ENCODE results near the gene ZBTB20. TPM values are rescaled to one million over a fixed set of nuclear protein-coding genes. Genes with fewer than 3 reads are reported as not detected.

The ZBTB20 gene
- total RNA-seq, 2 experiments from 2014 or later = 11.0 to 11.4 TPM

DNA sequence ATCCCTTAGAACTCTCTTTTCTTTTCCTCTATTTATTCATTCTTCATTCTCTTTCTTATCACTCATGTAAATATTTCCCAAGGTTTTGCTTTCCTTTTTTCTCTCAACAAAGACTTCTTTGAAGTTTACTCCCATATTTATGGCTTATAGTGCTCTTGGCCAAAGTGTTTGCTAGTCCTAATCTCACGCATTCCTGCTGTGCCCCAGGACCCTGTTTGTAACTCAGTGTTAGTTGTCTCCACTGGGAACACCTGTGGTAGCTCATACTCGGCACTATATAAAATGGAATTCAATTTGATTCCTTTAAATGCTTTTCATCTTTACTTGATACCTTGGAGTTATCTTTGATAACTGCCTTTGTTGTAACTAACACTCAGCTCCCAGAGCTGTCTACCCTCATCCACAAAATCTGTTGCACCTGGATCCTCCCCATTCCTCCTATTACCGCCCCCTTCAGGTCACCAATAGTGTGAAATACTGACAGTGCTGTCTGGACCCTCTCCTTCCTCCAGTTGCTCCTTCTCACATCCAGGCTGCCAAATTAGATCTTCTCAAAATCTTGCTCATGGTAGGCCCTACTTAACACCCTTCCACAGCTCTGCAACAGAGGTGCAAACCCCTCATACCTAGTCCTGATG is 776.4 kb downstream of the ZBTB20 start:
- H3K9me3 Mint-ChIP-seq = no peaks in the 10 kb centered on the region
- H3K4me3 Mint-ChIP-seq = no peak overlapping the region
- no peak for DNase-seq
- no peak overlapping the region for H3K27ac Mint-ChIP-seq
- H3K36me3 Mint-ChIP-seq (ENCODE audit: low read depth) = no peaks in the 10 kb centered on the region
- H3K27me3 Mint-ChIP-seq = no peaks in the 10 kb centered on the region
- POLR2A ChIA-PET = no interaction called here
- CTCF ChIA-PET = interaction anchor here (0.8 kb wide), 1 partner anchor 29 kb away, joined by 4 read pairs; no protein-coding TSS in a partner anchor
- no peaks in the 10 kb centered on the region for H3K4me1 Mint-ChIP-seq

DNA sequence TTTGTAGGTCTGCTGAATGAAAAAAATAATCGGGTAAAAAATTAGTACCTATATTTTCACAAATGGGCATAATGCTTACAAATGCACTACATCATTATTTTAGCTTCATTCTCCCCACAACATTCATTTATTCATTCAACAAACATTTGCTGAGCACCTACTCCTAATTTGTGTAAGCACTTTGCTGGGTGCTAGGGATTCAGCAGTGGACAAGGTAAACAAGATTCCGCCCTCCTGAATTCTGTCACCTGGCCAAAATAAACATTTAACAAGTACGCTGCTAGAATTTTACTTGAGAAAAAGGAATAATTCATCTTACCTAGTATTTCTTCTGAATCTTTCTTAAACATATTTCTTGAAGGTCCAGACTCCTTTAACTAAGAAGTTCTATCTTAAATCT is 781.2 kb downstream of the ZBTB20 start:
- Mint-ChIP-seq H3K27ac (no peak overlapping the region), H3K27me3 (no peaks in the 10 kb centered on the region), H3K9me3 (no peaks in the 10 kb centered on the region), H3K4me1 (no peaks in the 10 kb centered on the region), H3K4me3 (no peak overlapping the region), H3K36me3 (ENCODE audit: low read depth) (no peaks in the 10 kb centered on the region)
- DNase-seq = no peak
- ChIA-PET CTCF (interaction anchor here (0.5 to 2.6 kb wide), 5 partner anchors 10 to 1419 kb away, joined by 3 to 8 read pairs (median 4); no protein-coding TSS in a partner anchor), POLR2A (no interaction called here)

- no peaks in the 10 kb centered on the region for H3K4me1 Mint-ChIP-seq
- ChIA-PET POLR2A (no interaction called here), CTCF (interaction anchor here (0.6 to 2.6 kb wide), 6 partner anchors 11 to 1420 kb away, joined by 3 to 8 read pairs (median 4); no protein-coding TSS in a partner anchor)
- no peaks in the 10 kb centered on the region for H3K9me3 Mint-ChIP-seq
- H3K36me3 Mint-ChIP-seq (ENCODE audit: low read depth) = no peaks in the 10 kb centered on the region
- no peak overlapping the region for H3K27ac Mint-ChIP-seq
- DNase-seq = no peak
- H3K27me3 Mint-ChIP-seq = no peaks in the 10 kb centered on the region
- no peak overlapping the region for H3K4me3 Mint-ChIP-seq
Measured at GRCh38 chr3:114364806-114365654, 782.1 kb downstream of the ZBTB20 start.

GRCh38 chr3:114363554-114364202 is 783.4 kb downstream of the ZBTB20 start:
- Mint-ChIP-seq H3K27ac (no peak overlapping the region), H3K4me3 (no peak overlapping the region), H3K9me3 (no peaks in the 10 kb centered on the region), H3K4me1 (no peaks in the 10 kb centered on the region), H3K36me3 (ENCODE audit: low read depth) (no peaks in the 10 kb centered on the region), H3K27me3 (no peaks in the 10 kb centered on the region)
- ChIA-PET POLR2A (no interaction called here), CTCF (interaction anchor here (1.5 to 2.6 kb wide), 2 partner anchors 20 to 55 kb away, joined by 3 to 8 read pairs; no protein-coding TSS in a partner anchor)
- DNase-seq = no peak

- Mint-ChIP-seq H3K9me3 (no peaks in the 10 kb centered on the region), H3K4me1 (no peaks in the 10 kb centered on the region), H3K36me3 (ENCODE audit: low read depth) (no peaks in the 10 kb centered on the region), H3K4me3 (no peak overlapping the region), H3K27ac (no peak overlapping the region), H3K27me3 (no peaks in the 10 kb centered on the region)
- no peak for DNase-seq
- POLR2A ChIA-PET = no interaction called here
- CTCF ChIA-PET = interaction anchor here (1.0 to 1.2 kb wide), 2 partner anchors 21 to 34 kb away, joined by 3 to 6 read pairs; no protein-coding TSS in a partner anchor
Measured at GRCh38 chr3:114362815-114363214, 784.3 kb downstream of the ZBTB20 start.

DNA sequence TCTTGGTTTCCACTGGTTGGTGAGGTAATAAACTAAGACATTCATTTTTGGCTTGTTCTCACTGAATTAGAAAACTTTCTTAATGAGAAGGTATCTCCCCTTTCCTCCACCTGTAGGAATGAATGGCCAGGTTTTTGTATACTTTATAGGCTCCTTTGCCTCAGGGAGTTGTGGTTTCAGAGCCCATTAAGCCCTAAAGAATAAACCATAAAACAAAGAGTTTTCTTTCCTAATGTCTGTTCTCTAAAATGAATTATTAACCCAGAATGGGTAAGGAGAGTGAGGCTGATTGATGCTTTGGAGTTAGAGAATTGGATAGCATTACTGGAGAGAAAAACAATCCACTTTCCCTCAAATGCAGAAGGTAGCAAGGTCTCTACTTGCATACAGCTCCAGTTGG is 785.7 kb downstream of the ZBTB20 start:
- Mint-ChIP-seq H3K27ac (no peak overlapping the region), H3K27me3 (no peaks in the 10 kb centered on the region), H3K36me3 (ENCODE audit: low read depth) (no peaks in the 10 kb centered on the region), H3K4me3 (no peak overlapping the region), H3K4me1 (no peaks in the 10 kb centered on the region), H3K9me3 (no peaks in the 10 kb centered on the region)
- no peak for DNase-seq
- ChIA-PET POLR2A (no interaction called here), CTCF (interaction anchor here (1.2 kb wide), 1 partner anchor 22 kb away, joined by 6 read pairs; no protein-coding TSS in a partner anchor)

DNA sequence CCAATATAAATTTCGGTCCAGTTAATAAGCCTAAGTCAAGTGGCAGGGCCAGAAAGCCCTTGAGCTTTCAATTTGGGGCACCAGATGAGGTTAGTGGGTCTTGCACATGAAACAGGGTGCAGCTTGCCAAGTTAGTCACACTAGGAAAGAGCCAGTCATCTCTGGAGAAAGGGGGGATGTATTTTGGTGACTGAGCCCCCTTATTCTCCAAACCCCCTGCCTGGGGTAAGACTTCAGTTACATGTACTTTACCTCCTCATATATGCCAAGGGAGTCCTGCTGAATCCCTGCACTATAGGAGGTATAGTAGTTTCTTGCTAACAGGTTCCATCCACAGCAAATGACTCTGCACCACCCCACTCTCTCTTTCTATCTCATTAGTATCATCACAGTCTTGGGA is 790.6 kb downstream of the ZBTB20 start:
- ChIA-PET CTCF (no interaction called here), POLR2A (no interaction called here)
- no peak overlapping the region for H3K4me3 Mint-ChIP-seq
- no peaks in the 10 kb centered on the region for H3K27me3 Mint-ChIP-seq
- no peaks in the 10 kb centered on the region for H3K9me3 Mint-ChIP-seq
- DNase-seq = no peak
- H3K36me3 Mint-ChIP-seq (ENCODE audit: low read depth) = no peaks in the 10 kb centered on the region
- no peak overlapping the region for H3K27ac Mint-ChIP-seq
- no peaks in the 10 kb centered on the region for H3K4me1 Mint-ChIP-seq

- no peak for DNase-seq
- no peaks in the 10 kb centered on the region for H3K27me3 Mint-ChIP-seq
- no peaks in the 10 kb centered on the region for H3K36me3 Mint-ChIP-seq (ENCODE audit: low read depth)
- no peaks in the 10 kb centered on the region for H3K4me1 Mint-ChIP-seq
- POLR2A ChIA-PET = no interaction called here
- H3K27ac Mint-ChIP-seq = no peak overlapping the region
- H3K4me3 Mint-ChIP-seq = no peak overlapping the region
- H3K9me3 Mint-ChIP-seq = no peaks in the 10 kb centered on the region
- CTCF ChIA-PET = no interaction called here
Measured at GRCh38 chr3:114356066-114356465, 791.0 kb downstream of the ZBTB20 start.

DNA sequence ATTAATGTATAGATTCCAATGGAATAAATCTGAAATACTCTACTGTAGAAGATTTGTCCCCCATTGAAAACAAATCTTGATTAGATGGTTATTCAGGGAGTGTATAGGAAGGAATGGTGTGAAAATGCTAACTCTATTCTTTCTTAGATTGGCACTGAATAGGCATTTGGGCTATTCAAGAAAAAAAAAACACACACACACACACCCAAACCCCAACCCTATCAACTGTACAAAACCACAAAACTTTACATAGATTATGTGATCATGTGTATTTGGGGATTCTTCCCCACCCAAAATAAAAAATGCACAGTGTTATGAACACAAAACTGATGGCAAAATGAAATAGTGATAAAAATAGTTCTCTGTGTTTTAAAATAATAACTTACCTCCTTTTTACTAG is 791.4 kb downstream of the ZBTB20 start:
- DNase-seq = no peak
- ChIA-PET POLR2A (no interaction called here), CTCF (no interaction called here)
- Mint-ChIP-seq H3K27me3 (no peaks in the 10 kb centered on the region), H3K36me3 (ENCODE audit: low read depth) (no peaks in the 10 kb centered on the region), H3K9me3 (no peaks in the 10 kb centered on the region), H3K4me3 (no peak overlapping the region), H3K27ac (no peak overlapping the region), H3K4me1 (no peaks in the 10 kb centered on the region)

- CTCF ChIA-PET = interaction anchor here (1.7 kb wide), 1 partner anchor 28 kb away, joined by 4 read pairs; no protein-coding TSS in a partner anchor
- Mint-ChIP-seq H3K9me3 (no peaks in the 10 kb centered on the region), H3K4me1 (no peaks in the 10 kb centered on the region), H3K4me3 (no peak overlapping the region), H3K27ac (no peak overlapping the region), H3K27me3 (no peaks in the 10 kb centered on the region), H3K36me3 (ENCODE audit: low read depth) (no peaks in the 10 kb centered on the region)
- no peak for DNase-seq
- POLR2A ChIA-PET = no interaction called here
Measured at GRCh38 chr3:114351822-114352145, 795.3 kb downstream of the ZBTB20 start.

DNA sequence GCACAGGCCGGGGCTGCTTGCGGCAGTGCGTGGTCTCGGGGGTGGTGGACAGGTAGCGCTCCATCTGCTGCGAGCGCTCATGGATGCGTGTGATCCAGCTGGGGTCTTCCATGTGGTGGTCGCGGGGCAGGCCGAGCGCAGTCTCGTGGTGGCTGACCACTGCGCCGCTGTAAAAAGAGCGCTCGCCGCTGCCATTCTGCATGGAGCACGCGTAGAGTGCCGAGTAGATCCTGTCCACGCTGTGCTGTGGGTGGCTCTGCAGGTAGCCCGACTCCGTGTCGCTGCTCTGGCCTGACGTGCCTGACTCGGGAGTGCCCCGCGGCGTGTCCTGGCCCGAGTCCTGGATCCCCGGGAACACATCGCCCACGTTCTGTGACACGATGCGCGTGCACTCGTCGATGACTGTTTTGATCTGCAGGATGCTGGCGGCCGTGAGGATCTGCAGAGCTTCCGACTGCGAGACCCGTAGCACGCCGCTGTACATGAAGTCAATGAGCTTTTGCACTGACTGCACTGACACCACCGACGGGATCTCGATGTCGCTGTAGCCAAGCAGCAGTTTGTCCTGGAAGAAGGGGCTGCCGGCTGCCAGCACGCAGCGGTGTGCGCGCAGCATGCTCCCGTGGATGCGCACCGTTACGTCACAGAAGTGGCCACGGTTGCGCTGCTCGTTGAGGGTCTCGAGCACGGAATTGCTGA is 795.8 kb downstream of the ZBTB20 start:
- Mint-ChIP-seq H3K27ac (no peak overlapping the region), H3K4me1 (peaks cover under 1% of the 10 kb centered on the region), H3K36me3 (ENCODE audit: low read depth) (no peaks in the 10 kb centered on the region), H3K27me3 (no peaks in the 10 kb centered on the region), H3K4me3 (no peak overlapping the region), H3K9me3 (no peaks in the 10 kb centered on the region)
- no peak for DNase-seq
- CTCF ChIA-PET = interaction anchor here (1.7 kb wide), 1 partner anchor 27 kb away, joined by 4 read pairs; no protein-coding TSS in a partner anchor
- POLR2A ChIA-PET = no interaction called here

DNA sequence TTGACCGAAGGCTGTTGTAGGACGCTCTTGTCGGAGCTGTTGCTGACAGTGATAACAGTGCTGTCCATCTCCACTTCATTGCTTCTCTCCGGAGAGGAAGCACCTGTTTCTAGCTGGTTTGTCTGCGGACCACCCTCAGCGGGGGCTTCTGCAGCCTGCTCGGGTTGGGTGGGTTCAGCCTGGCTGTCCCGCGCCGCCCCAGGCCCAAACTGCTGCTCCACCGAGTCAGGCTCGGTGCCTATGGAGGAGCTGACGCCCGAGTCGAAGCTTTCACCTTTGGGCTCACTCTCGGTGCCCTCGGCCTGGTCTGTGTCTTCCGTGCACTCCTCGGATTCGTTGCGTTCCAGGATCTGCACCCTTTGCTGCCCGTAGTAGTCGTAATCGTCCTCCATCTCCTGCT is 796.4 kb downstream of the ZBTB20 start:
- peaks cover 4% of the 10 kb centered on the region for H3K4me1 Mint-ChIP-seq
- ChIA-PET CTCF (interaction anchor here (1.7 kb wide), 1 partner anchor 26 kb away, joined by 4 read pairs; no protein-coding TSS in a partner anchor), POLR2A (no interaction called here)
- DNase-seq = no peak
- H3K27me3 Mint-ChIP-seq = no peaks in the 10 kb centered on the region
- no peaks in the 10 kb centered on the region for H3K9me3 Mint-ChIP-seq
- H3K4me3 Mint-ChIP-seq = no peak overlapping the region
- no peaks in the 10 kb centered on the region for H3K36me3 Mint-ChIP-seq (ENCODE audit: low read depth)
- no peak overlapping the region for H3K27ac Mint-ChIP-seq

DNA sequence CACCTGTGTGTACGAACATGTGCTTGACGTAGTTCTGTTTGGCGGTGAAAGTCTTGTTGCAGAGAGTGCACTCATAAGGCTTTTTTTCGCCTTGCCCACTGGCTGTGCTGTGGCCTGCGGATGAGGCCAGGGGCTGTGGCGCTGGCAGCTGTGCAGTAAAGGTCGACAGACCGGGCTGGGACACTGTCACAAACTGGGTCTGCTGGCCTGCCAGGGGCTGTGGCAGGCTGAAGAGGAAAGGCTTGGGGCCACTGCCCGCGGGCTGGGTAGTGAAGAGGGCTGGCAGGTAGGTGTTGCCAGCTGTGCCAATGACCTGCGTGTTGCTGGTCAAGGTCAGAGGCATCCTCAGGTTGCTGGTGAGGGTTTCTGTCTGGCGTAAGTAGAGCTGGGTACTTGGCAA is 796.8 kb downstream of the ZBTB20 start:
- H3K9me3 Mint-ChIP-seq = no peaks in the 10 kb centered on the region
- ChIA-PET CTCF (no interaction called here), POLR2A (no interaction called here)
- no peak overlapping the region for H3K4me3 Mint-ChIP-seq
- no peaks in the 10 kb centered on the region for H3K27me3 Mint-ChIP-seq
- no peak for DNase-seq
- no peaks in the 10 kb centered on the region for H3K36me3 Mint-ChIP-seq (ENCODE audit: low read depth)
- H3K27ac Mint-ChIP-seq = no peak overlapping the region
- H3K4me1 Mint-ChIP-seq = peaks cover 5% of the 10 kb centered on the region
